HL-60/S4 (cell line): ENCODE data around the gene DAZAP1.

Experiments used
- in situ Hi-C: fragments of 300-500 bp; cut with MboI; formaldehyde crosslinking; loops from 2 replicates; pipeline ENCODE4 v1.14.3; 2022; ENCODE audit warnings: low sequenced_read_pairs

Gene DAZAP1

DNA sequence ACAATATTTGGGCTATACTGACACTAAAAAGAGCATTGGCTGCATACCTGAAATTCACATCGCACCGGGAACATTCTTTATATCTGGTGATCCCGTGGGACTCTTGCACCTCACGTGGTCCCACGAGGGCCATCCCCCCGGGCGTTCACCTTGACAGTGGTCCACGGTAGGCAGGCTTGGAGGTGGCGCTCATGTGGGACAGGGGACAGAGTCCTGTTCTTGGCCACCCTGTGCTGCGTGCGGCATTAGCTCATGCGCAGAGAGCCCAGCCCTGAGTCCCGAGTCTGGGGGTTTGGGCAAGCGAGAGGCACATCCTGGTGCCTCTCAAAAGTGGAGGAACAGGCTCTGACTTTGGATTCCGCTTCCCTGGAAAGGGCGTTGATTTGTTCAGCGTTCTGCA, 13.5 kb upstream of the DAZAP1 start:
- in situ Hi-C loops, result no loop called here

DNA sequence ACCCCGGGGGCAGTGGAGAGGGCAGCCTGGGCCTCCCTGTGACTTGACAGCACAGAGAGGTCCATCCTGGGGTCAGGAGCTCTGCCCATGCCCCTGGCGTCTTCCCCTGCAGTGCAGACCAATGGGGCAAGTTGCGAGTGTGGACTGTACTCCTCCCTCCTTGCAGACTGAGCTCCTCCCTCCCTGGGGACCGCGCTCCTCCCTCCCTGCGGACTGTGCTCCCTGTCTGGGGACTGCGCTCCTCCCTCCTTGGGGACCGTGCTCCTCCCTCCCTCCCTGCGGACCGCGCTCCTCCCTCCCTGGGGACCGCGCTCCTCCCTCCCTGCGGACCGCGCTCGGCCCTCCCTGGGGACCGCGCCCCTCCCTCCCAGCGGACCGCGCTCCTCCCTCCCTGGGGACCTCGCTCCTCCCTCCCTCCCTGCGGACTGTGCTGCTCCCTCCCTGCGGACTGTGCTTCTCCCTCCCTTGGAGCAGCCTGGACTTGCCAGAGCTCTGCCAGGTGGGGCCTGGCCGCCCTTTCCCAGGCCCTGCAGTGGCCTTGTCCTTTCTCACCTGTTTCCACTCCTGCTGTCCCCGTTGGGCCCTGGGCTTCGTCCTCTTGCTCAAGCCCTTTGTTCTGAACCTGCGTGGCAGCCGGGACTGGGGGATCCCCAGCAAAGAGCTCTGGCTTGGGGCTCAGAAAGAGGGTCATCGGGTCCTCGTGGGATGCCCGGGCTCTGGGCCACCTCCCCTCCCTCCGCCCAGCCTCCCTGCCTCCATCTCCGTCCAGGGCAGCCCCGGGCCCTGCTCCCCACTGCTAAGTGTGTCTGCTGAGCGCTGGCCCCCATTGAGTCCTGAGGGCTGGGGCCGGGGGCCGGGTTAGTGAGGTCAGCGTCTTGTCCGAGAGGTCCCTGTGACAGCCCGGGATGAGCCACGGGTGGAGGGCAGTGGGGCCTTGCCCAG, 12.9 kb upstream of the DAZAP1 start:
- in situ Hi-C loops, result no loop called here

GRCh38 chr19:1395194-1396018, 12.0 kb upstream of the DAZAP1 start:
- in situ Hi-C loops, result no loop called here

DNA sequence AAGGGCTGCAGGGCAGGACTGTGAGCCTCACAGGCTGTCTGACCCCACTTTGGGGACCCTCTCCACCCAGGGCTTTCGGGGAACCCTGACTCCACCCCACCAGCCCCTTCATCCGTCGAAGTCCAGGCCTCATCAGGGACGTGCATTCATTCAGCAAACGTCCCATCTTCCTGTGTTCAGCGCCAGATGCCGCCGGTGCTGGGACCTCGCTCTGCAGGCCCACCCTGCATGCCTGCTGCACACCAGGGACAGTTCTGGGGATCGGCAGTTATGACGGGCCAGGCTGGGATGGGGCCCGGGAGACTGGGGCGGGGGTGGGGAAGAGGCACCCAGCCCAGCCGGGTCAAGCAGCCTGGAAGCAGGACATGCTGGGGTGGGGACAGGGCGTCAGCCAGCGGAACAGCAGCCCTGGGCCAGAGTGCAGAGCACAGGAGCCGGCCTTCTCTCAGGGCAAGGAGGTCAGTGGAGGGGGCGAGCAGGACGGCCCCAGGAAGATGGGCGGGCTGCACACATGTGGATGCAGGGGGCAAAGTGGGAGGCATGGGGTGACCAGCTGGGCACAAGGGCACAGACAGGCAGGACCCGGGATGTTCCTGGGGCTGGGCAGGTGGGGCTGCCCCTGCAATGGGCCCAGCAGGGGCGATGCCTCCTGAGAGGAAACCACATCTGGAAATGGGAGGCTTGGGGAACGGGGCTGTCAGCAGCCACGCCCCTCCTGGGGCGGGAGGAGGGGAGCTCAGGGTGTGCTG, 11.2 kb upstream of the DAZAP1 start:
- in situ Hi-C loops, result no loop called here

GRCh38 chr19:1396768-1397679, 10.4 kb upstream of the DAZAP1 start:
- in situ Hi-C loops, result no loop called here

DNA sequence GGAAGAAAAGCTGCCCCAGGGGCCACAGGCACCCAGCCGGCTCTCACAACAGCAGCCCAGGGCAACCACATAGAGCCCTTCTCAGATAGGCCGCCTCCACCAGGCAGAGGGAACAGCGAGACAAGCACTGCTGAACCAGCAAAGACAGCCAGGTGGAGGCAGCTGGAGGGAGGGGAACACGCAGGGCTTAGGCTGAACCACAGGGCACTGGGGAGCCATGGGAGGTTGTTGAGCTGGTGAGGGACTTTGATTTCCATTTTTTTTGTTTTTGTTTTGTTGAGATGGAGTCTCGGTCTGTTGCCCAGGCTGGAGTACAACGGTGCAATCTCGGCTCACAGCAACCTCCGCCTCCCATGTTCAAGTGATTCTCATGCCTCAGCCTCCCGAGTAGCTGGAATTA, 9.5 kb upstream of the DAZAP1 start:
- in situ Hi-C loops, result no loop called here

- in situ Hi-C loops, result no loop called here
Measured at GRCh38 chr19:1399079-1399478, 8.3 kb upstream of the DAZAP1 start.

DNA sequence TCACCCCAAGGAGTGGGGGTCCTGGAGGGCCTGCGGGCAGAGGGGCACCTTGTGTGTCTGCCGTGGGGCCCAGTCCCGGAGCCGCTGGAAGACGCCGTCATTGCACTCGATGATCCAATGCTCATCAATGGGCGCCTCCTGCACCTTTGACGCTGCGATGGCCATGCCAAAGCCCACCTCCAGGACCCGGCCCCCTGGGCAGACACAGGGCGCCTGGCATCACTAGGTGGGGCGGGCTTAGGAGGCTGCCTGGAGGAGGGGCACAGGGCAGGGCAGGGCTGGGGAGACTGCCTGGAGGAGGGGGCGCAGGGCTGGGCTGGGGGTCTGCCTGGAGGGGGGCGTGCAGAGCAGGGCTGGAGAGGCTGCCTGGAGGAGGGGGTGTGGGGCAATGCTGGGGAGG, 7.6 kb upstream of the DAZAP1 start:
- in situ Hi-C loops, result no loop called here

DNA sequence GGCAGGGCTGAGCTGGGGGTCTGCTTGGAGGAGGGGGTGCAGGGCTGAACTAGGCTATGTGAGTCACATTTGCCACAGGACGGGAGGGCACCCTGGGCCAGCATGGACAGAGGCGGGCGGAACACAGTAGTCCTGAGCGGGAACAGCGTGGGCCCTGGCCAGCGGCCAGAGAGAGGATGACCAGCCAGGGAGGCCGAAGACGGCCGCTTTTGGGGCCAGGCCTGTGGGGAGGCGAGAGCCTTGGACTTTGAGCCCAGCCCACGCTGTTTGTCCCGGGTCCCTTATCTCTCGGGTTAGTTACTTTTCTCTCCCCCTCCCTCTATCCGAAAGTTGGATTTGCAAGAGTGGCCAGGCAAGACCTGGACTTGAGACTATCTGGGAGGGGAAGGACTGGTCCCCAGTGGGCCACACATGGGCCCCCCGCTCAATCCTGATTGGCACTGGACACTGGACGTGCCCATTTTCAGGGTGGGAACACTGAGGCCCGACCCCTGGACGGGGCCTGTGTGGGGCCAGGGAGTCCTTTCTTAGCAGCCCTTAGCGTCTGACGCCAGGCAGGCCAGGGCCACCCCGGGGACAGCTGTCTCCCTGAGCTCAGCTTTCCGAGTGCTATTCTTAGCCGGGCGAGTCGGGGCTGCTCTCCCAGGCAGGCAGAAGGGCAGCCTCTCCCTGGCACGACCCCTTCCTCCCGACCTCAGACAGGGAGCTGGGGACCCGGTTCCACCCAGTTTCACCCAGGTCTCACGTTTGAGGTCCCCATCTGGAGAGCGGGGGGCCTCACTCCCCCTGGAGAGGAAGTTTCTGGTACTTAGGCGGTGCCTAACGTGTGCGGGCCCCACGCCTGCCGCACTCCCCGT, 6.9 kb upstream of the DAZAP1 start:
- in situ Hi-C loops, result no loop called here

GRCh38 chr19:1401138-1401888, 6.1 kb upstream of the DAZAP1 start, which contains the start of gene GAMT:
GAMT (minus strand) TSS chr19:1401542; CDS start chr19:1401476, 66 bp downstream.
- in situ Hi-C loops, result no loop called here

DNA sequence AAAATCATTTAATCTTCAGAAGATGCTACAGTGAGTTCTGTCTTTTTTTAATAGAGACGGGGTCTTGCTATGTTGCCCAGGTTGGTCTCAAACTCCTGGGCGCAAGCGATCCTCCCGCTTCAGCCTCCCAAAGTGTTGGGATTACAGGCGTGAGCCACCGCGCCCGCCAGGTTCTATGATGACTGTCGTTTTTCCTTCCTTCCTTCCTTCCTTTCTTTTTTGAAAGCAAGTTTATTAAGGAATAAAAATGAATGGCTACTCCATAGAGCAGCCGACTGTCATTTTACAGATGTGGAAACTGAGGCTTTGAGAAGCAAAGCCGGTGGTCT, 5.5 kb upstream of the DAZAP1 start:
- in situ Hi-C loops, result no loop called here

DNA sequence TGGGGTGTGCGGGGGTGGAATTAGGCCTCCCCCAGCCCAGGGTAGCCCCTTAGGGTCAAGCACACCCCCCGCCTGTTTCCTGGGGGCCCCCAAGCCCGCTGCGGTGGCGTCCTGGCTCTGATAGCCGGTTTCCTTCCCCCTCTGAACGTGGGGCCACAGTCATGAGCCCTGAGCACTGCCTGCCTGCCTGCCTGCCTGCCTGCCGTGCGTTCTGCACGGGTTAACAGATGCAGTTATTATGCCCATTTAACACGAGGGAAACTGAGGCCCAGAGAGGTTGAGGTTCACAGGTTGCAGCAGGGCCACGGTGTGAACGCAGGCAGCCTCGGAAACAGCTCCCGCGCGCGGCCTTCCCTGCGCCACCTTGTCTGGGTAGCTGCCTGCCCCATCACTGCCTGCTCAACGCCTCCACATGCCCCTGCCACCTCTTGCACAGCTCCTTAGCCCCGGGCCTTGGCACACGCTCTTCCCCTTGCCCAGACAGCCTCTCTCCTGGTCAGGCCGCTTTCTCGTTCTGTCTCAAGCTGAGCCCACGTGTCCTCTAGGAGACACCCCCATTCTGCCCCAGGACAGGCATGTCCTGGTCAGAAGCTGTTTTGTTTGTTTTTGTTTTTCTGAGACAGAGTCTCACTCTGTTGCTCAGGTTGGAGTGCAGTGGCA, 4.8 kb upstream of the DAZAP1 start:
- in situ Hi-C loops, result no loop called here

- in situ Hi-C loops, result no loop called here
Measured at GRCh38 chr19:1406774-1407527, 435 bp upstream of the DAZAP1 start.

- in situ Hi-C loops, result no loop called here
Measured at GRCh38 chr19:1408300-1409203, 1.2 kb downstream of the DAZAP1 start.

DNA sequence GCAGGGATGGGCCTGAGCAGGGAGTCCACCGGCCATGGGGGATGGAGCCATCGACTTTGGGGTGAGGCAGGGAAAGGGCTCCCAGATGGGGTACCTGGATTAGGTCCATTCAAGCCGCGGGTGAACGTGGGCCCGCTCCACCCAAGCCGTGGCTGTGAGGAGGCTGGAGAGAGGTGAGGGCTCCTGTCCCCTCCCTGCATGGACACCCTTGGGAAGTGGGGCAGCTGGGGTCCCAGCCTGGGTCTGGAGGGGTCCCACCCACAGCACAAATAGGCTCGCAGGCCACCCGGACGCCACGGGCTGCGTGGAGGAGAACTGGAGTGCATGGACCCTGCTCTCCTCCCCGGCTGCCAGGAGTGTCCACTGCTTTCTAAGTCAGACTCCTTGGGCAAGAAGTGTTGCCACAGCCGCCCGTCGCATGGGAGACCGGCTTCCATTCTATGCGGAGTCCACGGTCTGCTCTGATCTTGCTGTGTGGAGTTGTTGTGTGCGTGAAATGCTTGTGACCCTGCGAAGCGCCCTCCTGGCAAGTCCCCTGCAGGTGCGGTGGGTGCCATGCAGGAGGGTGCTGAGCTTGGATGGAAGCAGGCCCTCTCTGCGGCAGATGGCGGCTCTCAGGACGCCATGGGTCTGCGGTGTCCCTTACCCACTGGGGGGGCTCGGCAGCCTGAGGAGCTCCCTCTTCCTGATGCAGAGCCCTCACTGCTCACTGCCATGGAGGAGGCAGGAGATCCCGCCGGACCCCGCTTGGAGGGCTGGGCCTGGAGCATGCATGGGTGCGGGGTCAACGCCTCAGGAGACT, 2.0 kb downstream of the DAZAP1 start:
- in situ Hi-C loops, result no loop called here
